ENCODE results near the gene YEATS4. TPM values are rescaled to one million over a fixed set of nuclear protein-coding genes. Genes with fewer than 3 reads are reported as not detected.

The YEATS4 gene
- total and polyA plus RNA-seq, 2 experiments from 2014 or later: 64.7 to 90.5 TPM

DNA sequence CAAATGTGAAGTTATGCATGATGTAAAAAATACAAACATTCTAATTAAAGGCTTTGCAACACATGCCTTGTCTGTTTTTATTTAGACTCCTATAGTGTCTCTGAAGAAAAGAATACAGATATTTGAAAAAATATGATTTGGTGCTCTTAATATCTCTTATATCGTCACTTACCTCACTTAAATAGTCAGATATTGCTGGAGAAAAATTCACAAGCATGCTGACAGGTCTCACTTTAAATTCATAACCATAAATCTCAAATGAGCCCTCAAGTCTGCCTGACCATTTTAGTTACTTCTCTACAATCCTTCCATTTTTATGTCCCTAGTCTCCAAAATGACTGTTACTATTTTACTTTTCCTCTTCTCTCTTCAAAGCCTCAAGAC lies 5.4 kb upstream of the YEATS4 start:
- no peak overlapping the region for H3K4me3 Mint-ChIP-seq
- no peaks in the 10 kb centered on the region for H3K9me3 Mint-ChIP-seq
- H3K27me3 ChIP-seq (ENCODE audit: insufficient read depth): no peaks in the 10 kb centered on the region
- H3K4me3 ChIP-seq: no peak overlapping the region
- H3K79me2 ChIP-seq (replicated peaks; ENCODE audit: insufficient read depth): no peaks in the 10 kb centered on the region
- no peak overlapping the region for H3K4me2 ChIP-seq
- H4K20me1 ChIP-seq (replicated peaks; ENCODE audit: insufficient read depth): no peaks in the 10 kb centered on the region
- no peak overlapping the region for H3K27ac ChIP-seq (ENCODE audit: low read depth)
- no peaks in the 10 kb centered on the region for H3F3A ChIP-seq (replicated peaks; ENCODE audit: low read depth)
- H3K27ac Mint-ChIP-seq: no peak overlapping the region
- H3K27me3 Mint-ChIP-seq (ENCODE audit: insufficient read depth, low read depth, poor library complexity): no peaks in the 10 kb centered on the region
- ATAC-seq: no peak
- H2AFZ ChIP-seq: peak overlapping the region; percentile 84
- no peaks in the 10 kb centered on the region for H3K4me1 ChIP-seq (ENCODE audit: insufficient read depth)
- TF ChIP-seq, protein P1, sequence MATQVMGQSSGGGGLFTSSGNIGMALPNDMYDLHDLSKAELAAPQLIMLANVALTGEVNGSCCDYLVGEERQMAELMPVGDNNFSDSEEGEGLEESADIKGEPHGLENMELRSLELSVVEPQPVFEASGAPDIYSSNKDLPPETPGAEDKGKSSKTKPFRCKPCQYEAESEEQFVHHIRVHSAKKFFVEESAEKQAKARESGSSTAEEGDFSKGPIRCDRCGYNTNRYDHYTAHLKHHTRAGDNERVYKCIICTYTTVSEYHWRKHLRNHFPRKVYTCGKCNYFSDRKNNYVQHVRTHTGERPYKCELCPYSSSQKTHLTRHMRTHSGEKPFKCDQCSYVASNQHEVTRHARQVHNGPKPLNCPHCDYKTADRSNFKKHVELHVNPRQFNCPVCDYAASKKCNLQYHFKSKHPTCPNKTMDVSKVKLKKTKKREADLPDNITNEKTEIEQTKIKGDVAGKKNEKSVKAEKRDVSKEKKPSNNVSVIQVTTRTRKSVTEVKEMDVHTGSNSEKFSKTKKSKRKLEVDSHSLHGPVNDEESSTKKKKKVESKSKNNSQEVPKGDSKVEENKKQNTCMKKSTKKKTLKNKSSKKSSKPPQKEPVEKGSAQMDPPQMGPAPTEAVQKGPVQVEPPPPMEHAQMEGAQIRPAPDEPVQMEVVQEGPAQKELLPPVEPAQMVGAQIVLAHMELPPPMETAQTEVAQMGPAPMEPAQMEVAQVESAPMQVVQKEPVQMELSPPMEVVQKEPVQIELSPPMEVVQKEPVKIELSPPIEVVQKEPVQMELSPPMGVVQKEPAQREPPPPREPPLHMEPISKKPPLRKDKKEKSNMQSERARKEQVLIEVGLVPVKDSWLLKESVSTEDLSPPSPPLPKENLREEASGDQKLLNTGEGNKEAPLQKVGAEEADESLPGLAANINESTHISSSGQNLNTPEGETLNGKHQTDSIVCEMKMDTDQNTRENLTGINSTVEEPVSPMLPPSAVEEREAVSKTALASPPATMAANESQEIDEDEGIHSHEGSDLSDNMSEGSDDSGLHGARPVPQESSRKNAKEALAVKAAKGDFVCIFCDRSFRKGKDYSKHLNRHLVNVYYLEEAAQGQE (IDR thresholded peaks at IDR 0.05; ENCODE audit: unreplicated experiment): no peak
- no peak for TF ChIP-seq POLR2AphosphoS5 (IDR thresholded peaks at IDR 0.05; ENCODE audit: low read depth)
- no peak for TF ChIP-seq EZH2 (IDR thresholded peaks at IDR 0.05; ENCODE audit: low read depth, unreplicated experiment)
- no peak for TF ChIP-seq ETS1 (IDR thresholded peaks at IDR 0.05)
- TF ChIP-seq ZNF114 (CRISPR knock-in tag; IDR thresholded peaks at IDR 0.05): no peak
- no peak for TF ChIP-seq ZNF331 (CRISPR knock-in tag; IDR thresholded peaks at IDR 0.05; ENCODE audit: low read depth)
- TF ChIP-seq EZH2phosphoT487 (IDR thresholded peaks at IDR 0.05; ENCODE audit: unreplicated experiment): no peak
- no peak for TF ChIP-seq STAT1 (IDR thresholded peaks at IDR 0.05; ENCODE audit: unreplicated experiment)
- no peak for TF ChIP-seq JUNB (IDR thresholded peaks at IDR 0.05; ENCODE audit: unreplicated experiment)
- no peak for TF ChIP-seq NANOG (IDR thresholded peaks at IDR 0.05; ENCODE audit: borderline replicate concordance)
- TF ChIP-seq, protein P2, sequence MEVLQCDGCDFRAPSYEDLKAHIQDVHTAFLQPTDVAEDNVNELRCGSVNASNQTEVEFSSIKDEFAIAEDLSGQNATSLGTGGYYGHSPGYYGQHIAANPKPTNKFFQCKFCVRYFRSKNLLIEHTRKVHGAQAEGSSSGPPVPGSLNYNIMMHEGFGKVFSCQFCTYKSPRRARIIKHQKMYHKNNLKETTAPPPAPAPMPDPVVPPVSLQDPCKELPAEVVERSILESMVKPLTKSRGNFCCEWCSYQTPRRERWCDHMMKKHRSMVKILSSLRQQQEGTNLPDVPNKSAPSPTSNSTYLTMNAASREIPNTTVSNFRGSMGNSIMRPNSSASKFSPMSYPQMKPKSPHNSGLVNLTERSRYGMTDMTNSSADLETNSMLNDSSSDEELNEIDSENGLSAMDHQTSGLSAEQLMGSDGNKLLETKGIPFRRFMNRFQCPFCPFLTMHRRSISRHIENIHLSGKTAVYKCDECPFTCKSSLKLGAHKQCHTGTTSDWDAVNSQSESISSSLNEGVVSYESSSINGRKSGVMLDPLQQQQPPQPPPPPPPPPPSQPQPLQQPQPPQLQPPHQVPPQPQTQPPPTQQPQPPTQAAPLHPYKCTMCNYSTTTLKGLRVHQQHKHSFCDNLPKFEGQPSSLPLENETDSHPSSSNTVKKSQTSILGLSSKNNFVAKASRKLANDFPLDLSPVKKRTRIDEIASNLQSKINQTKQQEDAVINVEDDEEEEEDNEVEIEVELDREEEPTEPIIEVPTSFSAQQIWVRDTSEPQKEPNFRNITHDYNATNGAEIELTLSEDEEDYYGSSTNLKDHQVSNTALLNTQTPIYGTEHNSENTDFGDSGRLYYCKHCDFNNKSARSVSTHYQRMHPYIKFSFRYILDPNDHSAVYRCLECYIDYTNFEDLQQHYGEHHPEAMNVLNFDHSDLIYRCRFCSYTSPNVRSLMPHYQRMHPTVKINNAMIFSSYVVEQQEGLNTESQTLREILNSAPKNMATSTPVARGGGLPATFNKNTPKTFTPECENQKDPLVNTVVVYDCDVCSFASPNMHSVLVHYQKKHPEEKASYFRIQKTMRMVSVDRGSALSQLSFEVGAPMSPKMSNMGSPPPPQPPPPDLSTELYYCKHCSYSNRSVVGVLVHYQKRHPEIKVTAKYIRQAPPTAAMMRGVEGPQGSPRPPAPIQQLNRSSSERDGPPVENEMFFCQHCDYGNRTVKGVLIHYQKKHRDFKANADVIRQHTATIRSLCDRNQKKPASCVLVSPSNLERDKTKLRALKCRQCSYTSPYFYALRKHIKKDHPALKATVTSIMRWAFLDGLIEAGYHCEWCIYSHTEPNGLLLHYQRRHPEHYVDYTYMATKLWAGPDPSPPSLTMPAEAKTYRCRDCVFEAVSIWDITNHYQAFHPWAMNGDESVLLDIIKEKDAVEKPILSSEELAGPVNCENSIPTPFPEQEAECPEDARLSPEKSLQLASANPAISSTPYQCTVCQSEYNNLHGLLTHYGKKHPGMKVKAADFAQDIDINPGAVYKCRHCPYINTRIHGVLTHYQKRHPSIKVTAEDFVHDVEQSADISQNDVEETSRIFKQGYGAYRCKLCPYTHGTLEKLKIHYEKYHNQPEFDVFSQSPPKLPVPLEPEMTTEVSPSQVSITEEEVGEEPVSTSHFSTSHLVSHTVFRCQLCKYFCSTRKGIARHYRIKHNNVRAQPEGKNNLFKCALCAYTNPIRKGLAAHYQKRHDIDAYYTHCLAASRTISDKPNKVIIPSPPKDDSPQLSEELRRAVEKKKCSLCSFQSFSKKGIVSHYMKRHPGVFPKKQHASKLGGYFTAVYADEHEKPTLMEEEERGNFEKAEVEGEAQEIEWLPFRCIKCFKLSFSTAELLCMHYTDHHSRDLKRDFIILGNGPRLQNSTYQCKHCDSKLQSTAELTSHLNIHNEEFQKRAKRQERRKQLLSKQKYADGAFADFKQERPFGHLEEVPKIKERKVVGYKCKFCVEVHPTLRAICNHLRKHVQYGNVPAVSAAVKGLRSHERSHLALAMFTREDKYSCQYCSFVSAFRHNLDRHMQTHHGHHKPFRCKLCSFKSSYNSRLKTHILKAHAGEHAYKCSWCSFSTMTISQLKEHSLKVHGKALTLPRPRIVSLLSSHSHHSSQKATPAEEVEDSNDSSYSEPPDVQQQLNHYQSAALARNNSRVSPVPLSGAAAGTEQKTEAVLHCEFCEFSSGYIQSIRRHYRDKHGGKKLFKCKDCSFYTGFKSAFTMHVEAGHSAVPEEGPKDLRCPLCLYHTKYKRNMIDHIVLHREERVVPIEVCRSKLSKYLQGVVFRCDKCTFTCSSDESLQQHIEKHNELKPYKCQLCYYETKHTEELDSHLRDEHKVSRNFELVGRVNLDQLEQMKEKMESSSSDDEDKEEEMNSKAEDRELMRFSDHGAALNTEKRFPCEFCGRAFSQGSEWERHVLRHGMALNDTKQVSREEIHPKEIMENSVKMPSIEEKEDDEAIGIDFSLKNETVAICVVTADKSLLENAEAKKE (CRISPR knock-in tag; IDR thresholded peaks at IDR 0.05): no peak
- no peak for TF ChIP-seq CREB1 (CRISPR knock-in tag; IDR thresholded peaks at IDR 0.05; ENCODE audit: low read depth)
- TF ChIP-seq CTCF (conservative IDR thresholded peaks at IDR 0.05; ENCODE audit: low read depth in 2 of 2): no peak
- H3K36me3 Mint-ChIP-seq (ENCODE audit: low read depth): no peaks in the 10 kb centered on the region; the same call in 2 of the 3 replicates
- H3K9me2 ChIP-seq (ENCODE audit: insufficient read depth): no peaks in the 10 kb centered on the region
- DNase-seq (ENCODE audit: low spot score): no peak
- peaks cover 14% of the 10 kb centered on the region for H3K4me1 Mint-ChIP-seq
- no peaks in the 10 kb centered on the region for H3K36me3 ChIP-seq (ENCODE audit: insufficient read depth)
